Measurements from ENCODE around the gene CRYBG2. TPM values are rescaled to one million over a fixed set of nuclear protein-coding genes. Genes with fewer than 3 reads are reported as not detected.

Gene CRYBG2
- total RNA-seq, 3 donors from 2014 or later (not counting 1 experiment from before 2014, with no cell fraction given), result 2.5 to 5.8 (median 3.2) TPM

- no peaks in the 10 kb centered on the region for H3K36me3 Mint-ChIP-seq
- H3K27ac ChIP-seq (ENCODE audit: low read length), result no peak overlapping the region
- peaks cover 5% of the 10 kb centered on the region for H3K4me1 ChIP-seq (ENCODE audit: control insufficient read depth, insufficient read depth, low read length)
- H3K27me3 ChIP-seq (ENCODE audit: control insufficient read depth, insufficient read depth, low read length), result no peaks in the 10 kb centered on the region
- DNase-seq (no peak), ATAC-seq (no peak)
- TF ChIP-seq CTCF (IDR thresholded peaks at IDR 0.05), result no peak
- no peaks in the 10 kb centered on the region for H3K9me3 Mint-ChIP-seq
- H3K27me3 Mint-ChIP-seq (ENCODE audit: low read depth in 2 of 2), result peaks cover 6 to 22% of the 10 kb centered on the region in 2 donors
- no peaks in the 10 kb centered on the region for H3K36me3 ChIP-seq (ENCODE audit: control insufficient read depth, insufficient read depth, low read length)
- H3K4me3 Mint-ChIP-seq, result no peak overlapping the region
- no peak overlapping the region for H3K27ac Mint-ChIP-seq
- 86% methylated on average over 5 of the region's 5 CpGs for WGBS (ENCODE audit: insufficient coverage)
- peaks cover 5 to 7% of the 10 kb centered on the region in 2 donors for H3K4me1 Mint-ChIP-seq
- H3K4me3 ChIP-seq (ENCODE audit: low read length), result no peak overlapping the region
- intact Hi-C loops (cut with micrococcal nuclease), result no loop called here
- no peaks in the 10 kb centered on the region for H3K9me3 ChIP-seq (ENCODE audit: control insufficient read depth, insufficient read depth, low read length)
These were observed 1.6 kb downstream of the CRYBG2 start for GRCh38 chr1:26352338-26352679.

GRCh38 chr1:26351590-26352337 is 2.2 kb downstream of the CRYBG2 start:
- Mint-ChIP-seq H3K4me3 (no peak overlapping the region), H3K27ac (no peak overlapping the region), H3K9me3 (no peaks in the 10 kb centered on the region), H3K27me3 (ENCODE audit: low read depth in 2 of 2) (peaks cover 6 to 20% of the 10 kb centered on the region in 2 donors), H3K4me1 (peaks cover 6 to 7% of the 10 kb centered on the region in 2 donors), H3K36me3 (no peaks in the 10 kb centered on the region)
- H3K9me3 ChIP-seq (ENCODE audit: control insufficient read depth, insufficient read depth, low read length), result no peaks in the 10 kb centered on the region
- intact Hi-C loops (cut with micrococcal nuclease), result no loop called here
- no peaks in the 10 kb centered on the region for H3K27me3 ChIP-seq (ENCODE audit: control insufficient read depth, insufficient read depth, low read length)
- ATAC-seq (no peak), DNase-seq (no peak)
- TF ChIP-seq CTCF (IDR thresholded peaks at IDR 0.05), result no peak
- H3K4me1 ChIP-seq (ENCODE audit: control insufficient read depth, insufficient read depth, low read length), result peaks cover 5% of the 10 kb centered on the region
- WGBS (ENCODE audit: insufficient coverage), result 95% methylated on average over 11 of the region's 12 CpGs
- no peak overlapping the region for H3K27ac ChIP-seq (ENCODE audit: low read length)
- H3K36me3 ChIP-seq (ENCODE audit: control insufficient read depth, insufficient read depth, low read length), result no peaks in the 10 kb centered on the region
- no peak overlapping the region for H3K4me3 ChIP-seq (ENCODE audit: low read length)

- Mint-ChIP-seq H3K4me1 (peaks cover 6 to 11% of the 10 kb centered on the region in 2 donors), H3K36me3 (no peaks in the 10 kb centered on the region), H3K27me3 (ENCODE audit: low read depth in 2 of 2) (peaks cover 5 to 22% of the 10 kb centered on the region in 2 donors), H3K4me3 (no peak overlapping the region), H3K9me3 (no peaks in the 10 kb centered on the region), H3K27ac (no peak overlapping the region)
- TF ChIP-seq CTCF (IDR thresholded peaks at IDR 0.05), result no peak
- Histone ChIP-seq H3K27ac (ENCODE audit: low read length) (no peak overlapping the region), H3K36me3 (ENCODE audit: control insufficient read depth, insufficient read depth, low read length) (no peaks in the 10 kb centered on the region), H3K4me3 (ENCODE audit: low read length) (no peak overlapping the region), H3K4me1 (ENCODE audit: control insufficient read depth, insufficient read depth, low read length) (peaks cover 5% of the 10 kb centered on the region), H3K9me3 (ENCODE audit: control insufficient read depth, insufficient read depth, low read length) (no peaks in the 10 kb centered on the region), H3K27me3 (ENCODE audit: control insufficient read depth, insufficient read depth, low read length) (no peaks in the 10 kb centered on the region)
- ATAC-seq, result no peak
- WGBS (ENCODE audit: insufficient coverage), result 90% methylated on average over 9 of the region's 9 CpGs
- DNase-seq, result no peak
- intact Hi-C loops (cut with micrococcal nuclease), result no loop called here
These were observed 3.0 kb downstream of the CRYBG2 start for GRCh38 chr1:26350701-26351589.

All from natural killer cell (primary cell).